Measurements from ENCODE around the gene HDAC7.

HDAC7 gene

GRCh38 chr12:47778881-47779280 lies 40.8 kb downstream of the HDAC7 start:
- DNase-seq (ENCODE audit: low read depth), result no peak

- DNase-seq (ENCODE audit: low read depth), result no peak
Measured at GRCh38 chr12:47777741-47778558, 41.8 kb downstream of the HDAC7 start.

DNA sequence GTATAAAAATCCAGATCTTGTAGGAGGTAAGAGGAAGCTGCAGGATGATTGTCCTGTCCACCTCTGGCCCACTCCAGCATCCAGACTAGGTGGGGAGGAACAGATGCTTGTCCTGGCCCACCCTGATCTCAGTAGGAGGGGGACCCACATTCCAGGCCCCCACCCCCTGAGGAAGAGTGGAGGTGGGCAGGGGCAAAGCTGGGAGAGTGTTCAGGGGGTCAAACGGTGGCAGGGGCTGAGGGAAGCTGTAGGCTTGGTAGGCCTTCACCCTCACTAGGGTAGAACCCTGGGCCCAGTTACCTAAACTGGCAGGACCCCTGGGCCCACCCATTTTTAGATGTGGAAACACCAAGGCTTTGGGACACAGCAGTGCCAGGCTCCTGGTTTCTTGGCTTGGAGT lies 42.6 kb downstream of the HDAC7 start:
- DNase-seq (ENCODE audit: low read depth), result no peak

DNA sequence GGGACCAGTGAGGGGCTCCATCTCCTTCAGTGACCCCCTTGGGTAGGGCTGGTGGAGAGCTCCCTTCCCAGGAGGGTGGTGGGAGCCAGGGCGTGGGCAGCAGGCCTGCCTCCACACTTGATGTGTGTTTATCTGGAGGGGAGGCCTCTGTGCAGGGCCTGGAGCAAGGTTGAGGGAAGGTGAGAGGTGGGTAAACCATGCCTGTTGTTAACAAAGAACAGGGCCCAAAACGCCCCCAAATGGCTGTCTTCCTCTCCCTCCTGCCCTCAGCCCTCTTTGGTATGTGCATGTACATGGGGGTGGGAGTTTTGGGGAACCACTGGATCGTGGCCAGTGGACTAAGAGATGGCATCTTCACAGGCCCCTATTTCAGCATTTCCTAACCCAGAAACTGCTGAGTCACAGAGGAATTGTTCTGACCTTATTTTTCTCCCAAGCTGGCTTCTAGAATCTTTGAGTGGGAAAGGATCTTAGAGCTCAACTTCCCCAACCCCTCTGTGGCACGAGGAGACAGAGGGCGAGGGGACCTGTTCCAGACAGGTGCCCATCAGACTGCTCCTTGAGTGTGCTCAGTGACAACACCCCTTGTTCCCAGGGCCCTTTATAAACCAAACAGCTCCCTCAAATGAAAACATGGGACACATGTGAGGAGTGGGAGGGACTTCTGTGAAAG lies 43.1 kb downstream of the HDAC7 start:
- peak; percentile 70 for DNase-seq (ENCODE audit: low read depth)

DNA sequence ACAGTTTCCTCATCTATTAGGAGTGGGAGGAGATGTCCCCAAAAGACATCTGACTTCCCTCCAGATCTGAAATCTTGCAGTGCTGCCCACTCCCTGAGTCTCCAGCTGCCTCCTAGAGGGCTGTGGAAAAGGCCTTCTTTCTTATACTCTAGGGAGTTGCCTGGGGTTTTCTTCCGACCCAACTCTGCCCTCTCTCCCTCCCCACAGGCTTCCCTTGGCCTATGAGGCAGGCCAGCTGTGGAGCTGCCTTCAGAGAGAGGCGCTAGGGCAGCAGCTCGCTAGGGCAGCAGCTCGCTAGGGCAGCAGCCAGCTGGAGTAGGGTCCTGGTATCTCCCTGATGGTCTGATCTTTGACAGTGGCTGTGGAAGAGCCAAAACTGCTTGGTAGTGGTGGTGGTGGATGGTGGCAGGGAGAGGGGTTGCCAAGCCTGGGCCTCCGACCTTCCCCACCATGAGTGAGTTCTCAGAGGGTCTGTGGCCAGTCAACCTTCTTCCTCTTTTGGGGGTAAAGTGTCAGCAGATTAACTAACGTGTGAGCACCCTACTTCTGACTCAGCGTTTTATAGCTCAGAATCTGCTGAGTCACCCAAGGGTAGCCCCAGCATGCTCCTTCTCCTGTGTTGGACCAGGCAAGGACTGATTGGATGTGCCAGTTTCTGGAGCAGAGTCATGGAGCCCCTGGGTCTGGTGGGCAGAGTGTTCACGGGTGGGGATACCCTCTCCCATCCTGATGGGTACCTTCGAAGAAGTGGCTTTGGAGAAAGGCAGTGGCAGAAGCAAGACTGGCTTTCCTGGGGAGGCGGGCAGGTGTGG lies 44.4 kb downstream of the HDAC7 start:
- DNase-seq (ENCODE audit: low read depth), result peak; percentile 51

- DNase-seq (ENCODE audit: low read depth), result no peak
Measured at GRCh38 chr12:47774663-47775062, 45.0 kb downstream of the HDAC7 start.

DNA sequence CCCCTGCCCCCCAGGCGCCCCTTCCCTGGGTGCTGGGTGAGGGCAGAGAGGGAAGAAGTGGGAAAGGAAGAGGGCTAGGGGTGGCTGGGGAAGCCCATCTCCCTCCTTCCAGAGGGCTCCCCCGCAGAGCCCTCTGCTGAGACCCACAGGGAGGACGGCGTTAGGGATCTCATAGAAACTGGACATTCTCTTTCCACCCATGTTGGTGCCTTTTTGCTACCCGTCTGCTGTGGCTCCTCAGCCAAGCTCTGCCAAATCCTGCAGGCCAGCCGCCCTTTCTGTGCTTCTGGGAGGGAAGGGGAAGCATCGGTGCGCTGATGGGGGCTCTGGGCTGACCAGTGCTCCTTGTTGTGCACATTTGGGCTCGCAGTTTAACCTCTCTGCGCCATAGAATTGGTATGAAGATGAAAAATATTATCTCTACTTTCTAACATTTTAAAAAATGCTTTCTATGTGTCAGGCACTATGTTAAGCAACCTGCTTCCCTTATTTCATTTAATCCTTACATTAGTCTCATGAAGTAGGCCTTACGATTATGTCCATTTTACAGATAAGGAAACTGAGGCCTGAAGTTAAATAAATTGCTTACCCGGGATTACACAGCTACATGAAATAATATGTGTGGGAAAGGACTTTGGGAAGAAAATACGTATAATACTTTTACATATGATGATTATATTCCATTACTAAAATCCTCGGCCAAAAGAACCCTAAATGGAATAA lies 45.7 kb downstream of the HDAC7 start:
- no peak for DNase-seq (ENCODE audit: low read depth)

GRCh38 chr12:47773062-47773857 lies 46.4 kb downstream of the HDAC7 start, which contains the start of gene SLC48A1:
Gene SLC48A1 (plus strand): TSS chr12:47773238. CDS start chr12:47773305, 67 bp downstream.
- no peak for DNase-seq (ENCODE audit: low read depth)

- DNase-seq (ENCODE audit: low read depth), result no peak
Measured at GRCh38 chr12:47772738-47773061, 47.0 kb downstream of the HDAC7 start.

DNA sequence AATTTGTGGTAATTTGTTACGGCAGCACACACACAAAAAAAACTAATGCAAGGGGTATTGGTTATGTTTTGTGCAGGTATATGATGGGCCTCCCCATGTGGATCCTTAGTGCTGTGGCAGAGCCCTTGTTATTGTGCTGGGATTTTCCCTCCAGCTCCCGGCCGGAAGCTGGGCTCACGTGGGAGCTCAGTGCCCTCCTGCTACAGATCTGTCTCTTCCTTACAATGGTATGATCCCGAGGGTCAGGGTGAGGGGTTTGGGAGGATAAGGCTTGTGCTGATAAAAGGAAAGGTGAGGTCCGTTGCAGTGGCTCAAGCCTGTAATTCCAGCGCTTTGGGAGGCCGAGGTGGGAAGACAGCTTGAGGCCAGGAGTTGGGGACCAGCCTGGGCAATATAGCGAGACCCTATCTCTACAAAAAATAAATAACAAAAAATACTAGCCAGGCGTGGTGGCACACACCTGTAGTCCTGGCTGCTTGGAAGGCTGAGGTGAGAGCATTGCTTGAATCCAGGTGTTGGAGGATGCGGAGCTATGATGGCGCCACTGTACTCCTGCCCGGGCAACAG lies 47.5 kb downstream of the HDAC7 start:
- DNase-seq (ENCODE audit: low read depth), result no peak

DNA sequence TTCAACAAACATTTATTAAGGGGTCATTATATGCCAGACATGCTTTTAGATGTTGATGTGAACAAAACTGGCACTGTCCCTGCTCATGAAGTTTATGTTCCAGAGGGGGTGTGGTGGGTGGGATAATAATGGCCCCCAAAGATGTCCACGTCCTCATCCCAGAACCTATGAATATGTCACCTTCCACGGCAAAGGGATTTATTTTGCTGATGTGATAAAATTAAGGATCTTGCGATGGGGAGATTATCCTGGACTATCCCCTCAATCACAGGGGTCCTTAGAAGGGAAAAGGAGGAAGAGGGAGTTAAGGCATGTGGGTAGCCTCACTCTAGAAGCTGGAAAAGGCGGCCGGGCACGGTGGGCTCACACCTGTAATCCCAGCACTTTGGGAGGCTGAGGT lies 48.4 kb downstream of the HDAC7 start:
- DNase-seq (ENCODE audit: low read depth), result no peak

DNA sequence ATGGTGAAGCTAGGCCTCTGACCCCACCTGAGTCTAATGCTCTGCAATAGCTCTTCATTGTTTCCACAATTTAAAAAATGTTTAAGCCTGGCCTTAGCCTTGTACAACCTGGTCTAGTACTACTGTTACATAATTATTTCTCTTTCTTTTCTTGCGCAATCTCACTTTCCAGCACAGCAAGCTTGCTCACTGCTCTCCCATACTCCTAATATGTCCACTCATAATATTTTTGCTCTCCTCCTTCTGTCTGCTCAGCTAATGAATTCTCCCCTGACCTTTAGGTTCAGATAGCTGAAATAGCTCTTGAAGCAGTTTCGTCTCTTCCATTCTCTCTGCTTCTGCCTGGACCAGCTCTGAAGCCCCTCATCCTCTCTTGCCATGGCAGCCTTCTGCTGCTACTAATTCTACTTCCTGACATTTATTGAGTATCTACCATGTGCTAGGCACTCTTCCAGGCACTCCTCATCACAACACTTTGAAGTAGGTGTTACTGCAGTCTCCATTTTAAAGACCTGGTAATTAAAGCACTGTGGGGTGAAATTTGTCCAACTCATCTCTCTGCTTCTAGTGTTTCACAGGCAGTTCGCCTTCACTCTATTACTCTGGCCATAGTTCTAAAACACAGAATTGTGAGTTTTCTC lies 49.5 kb downstream of the HDAC7 start:
- peak; percentile 81 for DNase-seq (ENCODE audit: low read depth)

DNA sequence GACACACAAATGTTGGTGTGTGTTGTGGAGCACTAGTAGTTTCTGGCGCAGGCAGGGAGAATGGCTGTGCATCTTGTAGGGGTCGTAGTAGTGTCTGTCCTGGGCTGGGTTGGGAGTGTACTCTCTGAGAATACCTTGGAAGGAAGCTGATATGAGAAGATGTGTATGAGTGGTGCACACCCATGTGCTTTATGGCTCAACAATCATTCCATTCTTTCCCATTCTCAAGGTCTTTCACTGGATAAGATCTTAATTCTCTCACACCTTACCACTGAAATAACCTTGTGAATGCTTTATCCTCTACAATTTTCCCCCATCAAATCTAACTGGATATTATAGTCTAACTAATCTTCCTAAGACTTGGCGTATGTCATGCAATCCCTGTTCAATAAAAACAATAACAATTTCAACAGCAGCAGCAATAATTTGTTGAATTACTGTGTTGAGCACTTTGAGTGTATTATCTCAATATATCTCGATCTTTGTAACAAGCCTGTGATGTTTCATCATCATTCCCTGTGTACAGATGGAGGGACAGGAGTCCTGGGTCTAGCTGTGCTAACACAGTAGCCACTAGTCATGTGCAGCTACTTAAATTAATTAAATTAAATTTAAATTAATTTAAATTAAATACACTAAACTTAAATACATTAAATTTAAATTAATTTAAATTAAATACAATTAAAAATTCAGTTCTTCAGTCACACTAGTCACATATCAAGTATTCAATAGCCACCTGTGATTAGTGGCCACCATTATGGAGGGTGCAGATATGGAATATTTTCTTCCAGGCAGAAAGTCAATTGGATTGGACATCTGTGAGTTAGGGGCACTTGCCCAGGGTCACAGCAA lies 50.2 kb downstream of the HDAC7 start:
- no peak for DNase-seq (ENCODE audit: low read depth)

- peak; percentile 68 for DNase-seq (ENCODE audit: low read depth)
Measured at GRCh38 chr12:47768323-47768811, 51.3 kb downstream of the HDAC7 start.

DNA sequence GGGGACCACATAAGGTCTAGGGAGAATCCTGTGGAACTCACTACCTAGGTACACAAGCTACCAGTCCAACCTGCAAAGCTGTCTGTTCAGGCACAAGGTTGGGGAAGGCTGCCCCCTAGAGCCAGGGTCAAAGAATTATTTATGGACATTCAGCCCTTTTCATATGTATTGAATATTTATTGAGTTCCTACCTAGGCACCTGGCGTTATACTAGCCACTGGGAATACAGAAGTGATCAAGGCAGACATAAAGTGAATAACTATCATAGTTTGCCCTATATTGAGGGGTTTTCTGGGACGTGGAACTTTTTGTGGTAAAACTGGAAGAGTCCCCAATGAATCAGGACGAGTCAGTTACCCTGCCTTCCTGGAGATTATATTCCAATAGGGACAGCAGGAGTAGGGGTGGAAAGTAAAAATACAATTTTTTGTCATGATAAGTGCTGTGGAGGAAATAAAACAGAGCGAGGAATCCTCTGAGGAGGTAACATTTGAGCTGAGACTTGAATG lies 52.4 kb downstream of the HDAC7 start:
- peak; percentile 30 for DNase-seq (ENCODE audit: low read depth)

GRCh38 chr12:47766502-47767215 lies 53.0 kb downstream of the HDAC7 start:
- no peak for DNase-seq (ENCODE audit: low read depth)

- DNase-seq (ENCODE audit: low read depth), result peak; percentile 24
Measured at GRCh38 chr12:47763481-47764346, 56.0 kb downstream of the HDAC7 start.

Data from amniotic epithelial cell (primary cell).